Omental fat pad (tissue), 4 donors: ENCODE data around the gene NPPA. TPM values are rescaled to one million over a fixed set of nuclear protein-coding genes. Genes with fewer than 3 reads are reported as not detected.

ENCODE experiments used
- ATAC-seq: fragments of 150-250 bp; one replicate; pipeline ENCODE4 v1.9.1; 2016; ENCODE audit warnings: mild to moderate bottlenecking, moderate library complexity; ENCODE audit not compliant: low FRiP score
- DNase-seq: peaks from one replicate; pipeline ENCODE4 v3.0.0-alpha.2; 2019; ENCODE audit warnings: low spot score
- total RNA-seq, 4 donors: library from RNA; depleted of rRNA; stranded (reverse); fragments of >200 nt; gene quantifications; one replicate each; pipeline ENCODE4 v1.1.0, GENCODE V29; 2016
- TF ChIP-seq, protein P1 (sequence below), 3 donors: fragments of 450-650 bp; IDR thresholded peaks; one replicate each; pipeline ENCODE4 v1.5.1; 2016 to 2017; ENCODE audit warnings: antibody characterized with exemption in 3 of 3, mild to moderate bottlenecking in 3 of 3, moderate library complexity in 2 of 3

NPPA gene
- total RNA-seq, 4 donors from 2014 or later, result not detected

DNA sequence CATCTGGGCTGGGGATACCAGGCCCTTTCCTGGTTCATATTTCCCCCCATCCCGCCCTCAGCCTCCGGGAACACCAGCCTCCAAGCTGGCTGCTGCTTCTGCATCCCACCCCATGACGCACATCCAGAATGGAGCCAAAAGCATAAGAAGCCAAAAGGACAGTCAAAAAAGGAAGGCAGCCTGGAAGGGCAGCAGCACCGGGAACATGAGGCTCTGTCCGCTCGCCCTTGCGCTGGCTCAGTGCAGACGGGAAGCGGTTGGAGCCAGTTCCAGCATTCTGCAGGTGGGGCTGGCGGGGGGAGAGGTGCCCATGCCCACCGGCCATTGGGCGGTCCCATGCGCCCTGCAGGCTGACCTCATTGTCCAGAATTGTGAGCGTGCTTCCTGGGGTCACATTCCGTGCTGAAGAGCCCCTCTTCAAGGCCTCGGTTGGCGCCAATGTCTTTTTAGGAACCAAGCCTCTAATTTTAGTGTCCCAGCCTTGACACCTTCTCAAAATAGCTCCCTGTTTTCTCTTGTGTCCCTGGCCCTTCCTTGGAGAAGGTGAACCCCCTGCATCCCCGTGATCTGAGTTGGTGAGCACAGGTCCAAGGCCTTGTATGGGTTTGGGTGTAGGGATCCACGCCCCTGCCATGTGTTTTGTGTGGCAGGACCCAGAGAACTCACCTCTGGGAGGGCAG, 39.5 kb upstream of the NPPA start:
- ATAC-seq (no peak), DNase-seq (no peak)
- TF ChIP-seq, protein P1, sequence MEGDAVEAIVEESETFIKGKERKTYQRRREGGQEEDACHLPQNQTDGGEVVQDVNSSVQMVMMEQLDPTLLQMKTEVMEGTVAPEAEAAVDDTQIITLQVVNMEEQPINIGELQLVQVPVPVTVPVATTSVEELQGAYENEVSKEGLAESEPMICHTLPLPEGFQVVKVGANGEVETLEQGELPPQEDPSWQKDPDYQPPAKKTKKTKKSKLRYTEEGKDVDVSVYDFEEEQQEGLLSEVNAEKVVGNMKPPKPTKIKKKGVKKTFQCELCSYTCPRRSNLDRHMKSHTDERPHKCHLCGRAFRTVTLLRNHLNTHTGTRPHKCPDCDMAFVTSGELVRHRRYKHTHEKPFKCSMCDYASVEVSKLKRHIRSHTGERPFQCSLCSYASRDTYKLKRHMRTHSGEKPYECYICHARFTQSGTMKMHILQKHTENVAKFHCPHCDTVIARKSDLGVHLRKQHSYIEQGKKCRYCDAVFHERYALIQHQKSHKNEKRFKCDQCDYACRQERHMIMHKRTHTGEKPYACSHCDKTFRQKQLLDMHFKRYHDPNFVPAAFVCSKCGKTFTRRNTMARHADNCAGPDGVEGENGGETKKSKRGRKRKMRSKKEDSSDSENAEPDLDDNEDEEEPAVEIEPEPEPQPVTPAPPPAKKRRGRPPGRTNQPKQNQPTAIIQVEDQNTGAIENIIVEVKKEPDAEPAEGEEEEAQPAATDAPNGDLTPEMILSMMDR (IDR thresholded peaks at IDR 0.05), result no peak

DNA sequence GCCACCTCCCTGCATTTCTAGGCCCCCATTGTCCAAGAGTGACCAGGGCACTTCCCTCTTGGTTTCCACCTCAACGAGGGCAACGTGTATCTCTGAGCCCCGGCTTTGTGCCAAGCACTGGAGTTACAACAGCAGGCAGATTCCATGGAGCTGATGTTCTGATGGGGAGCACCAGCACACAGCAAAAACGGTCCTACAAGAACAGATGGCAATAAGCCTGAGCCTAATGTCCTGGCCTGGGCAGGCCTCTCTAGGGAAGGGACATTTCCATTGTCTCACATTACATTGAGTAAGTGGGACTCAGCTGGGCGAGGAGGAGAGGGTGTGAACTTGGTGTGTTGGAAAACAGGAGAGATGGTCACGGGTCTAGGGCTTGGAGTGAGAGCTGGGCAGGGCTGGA, 38.3 kb upstream of the NPPA start:
- DNase-seq, result no peak
- no peak for ATAC-seq
- TF ChIP-seq, protein P1 (IDR thresholded peaks at IDR 0.05), result no peak

DNA sequence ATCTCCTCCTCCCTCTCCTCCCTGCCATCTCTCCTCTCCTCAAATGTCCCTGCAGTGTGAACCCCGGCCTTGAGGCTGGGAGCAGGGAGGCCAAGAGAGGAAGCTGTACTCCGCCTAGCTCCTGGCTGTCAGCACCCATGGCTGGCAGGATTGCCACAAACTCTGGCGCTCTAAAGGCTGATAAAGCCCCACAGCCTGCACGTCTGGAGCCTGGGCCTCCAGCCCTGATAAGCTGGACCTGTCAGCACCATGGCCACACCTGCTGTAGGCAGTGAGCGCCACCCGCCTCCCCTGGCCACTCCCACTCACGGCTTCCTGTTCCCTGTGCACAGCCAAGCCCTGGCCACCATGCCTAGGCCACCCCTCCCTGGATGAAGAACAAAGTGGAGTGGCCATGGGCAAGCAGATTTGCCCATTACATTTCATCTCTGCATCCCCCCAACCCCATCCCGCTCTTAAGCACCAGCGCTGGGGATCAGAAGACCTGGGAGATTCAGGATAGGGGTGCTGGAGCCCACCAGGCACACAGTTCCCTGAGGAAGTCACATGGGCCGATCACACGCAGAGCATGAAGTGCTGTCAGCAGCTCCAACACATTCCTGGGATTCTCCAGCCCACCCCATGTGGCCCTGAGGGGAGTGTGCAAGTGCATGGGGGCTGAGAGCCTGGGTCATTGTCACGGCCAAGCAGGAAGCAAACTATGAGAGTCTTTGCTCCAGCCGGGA, 35.4 kb upstream of the NPPA start:
- no peak for ATAC-seq
- no peak for DNase-seq
- TF ChIP-seq, protein P1 (IDR thresholded peaks at IDR 0.05), result no peak

DNA sequence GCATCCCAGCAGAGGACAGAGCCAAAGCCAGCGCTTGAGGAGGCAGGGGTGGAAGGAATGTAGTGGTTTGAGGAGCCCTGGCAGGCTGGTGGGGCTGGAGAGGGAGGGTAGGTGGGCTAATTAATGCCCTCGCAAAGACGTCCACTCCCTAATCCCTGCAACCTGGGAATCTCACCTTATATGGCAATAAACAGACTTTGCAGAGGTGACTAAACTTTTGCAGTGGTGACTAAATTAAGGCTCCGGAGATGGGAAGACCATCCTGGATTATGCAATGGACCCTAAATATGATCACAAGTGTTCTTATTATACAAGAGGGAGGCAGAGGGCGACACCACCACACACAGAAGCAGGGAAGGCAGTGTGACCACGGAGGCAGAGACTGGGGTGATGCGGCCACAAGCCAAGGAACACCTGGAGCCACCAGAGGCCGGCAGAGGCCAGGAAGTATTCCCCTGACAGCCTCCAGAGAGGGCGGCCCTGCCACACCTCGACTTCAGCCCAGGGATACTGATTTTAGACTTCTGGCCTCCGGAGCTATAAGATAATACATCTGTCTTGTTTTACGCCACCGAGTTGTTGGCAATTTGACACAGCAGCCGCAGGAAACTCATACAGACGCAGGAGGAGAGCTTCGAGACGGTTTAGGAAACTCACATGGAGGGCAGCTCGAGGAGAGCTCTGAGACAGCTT, 34.3 kb upstream of the NPPA start:
- no peak for DNase-seq
- ATAC-seq, result no peak
- TF ChIP-seq, protein P1 (IDR thresholded peaks at IDR 0.05), result no peak

DNA sequence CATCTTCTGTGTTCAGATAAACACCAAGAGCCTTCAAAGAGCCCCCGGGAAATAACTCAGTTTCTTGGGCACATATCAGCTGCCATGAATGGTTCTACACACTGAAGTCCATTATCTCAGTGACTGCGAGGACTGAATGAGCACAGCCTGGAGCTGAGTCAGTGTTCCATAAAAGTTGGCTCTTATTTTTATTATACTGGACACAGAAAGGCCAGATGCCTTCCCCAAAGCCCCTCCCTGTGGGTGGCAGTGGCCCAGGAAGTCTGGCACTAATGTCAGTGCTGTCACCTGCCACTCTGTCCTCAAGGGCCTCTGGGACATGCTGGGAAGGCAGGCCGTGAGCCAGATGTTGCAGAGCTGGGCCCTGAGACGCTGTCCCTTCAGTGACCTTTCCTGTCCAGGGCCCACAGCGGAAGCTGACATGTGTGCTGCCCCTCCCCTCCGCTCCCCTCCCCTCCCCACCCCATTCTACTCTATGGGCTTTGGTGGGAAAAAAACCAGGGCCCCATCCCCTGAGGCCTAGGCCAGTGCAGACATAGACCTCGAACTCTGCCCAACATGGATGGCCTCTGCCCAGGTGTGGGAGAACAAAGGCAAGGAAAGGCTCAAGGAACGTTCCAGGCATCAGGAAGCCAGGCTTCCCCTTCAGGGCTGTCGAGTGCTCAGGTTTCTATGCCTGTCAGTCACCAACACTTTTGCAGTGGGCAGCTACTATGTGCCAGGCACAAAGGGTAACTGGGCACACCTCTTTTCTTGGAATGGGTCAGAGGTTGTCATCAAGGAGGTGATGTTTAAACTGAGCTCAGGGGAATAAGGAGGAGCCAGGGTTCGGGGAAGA, 33.5 kb upstream of the NPPA start:
- ATAC-seq (no peak), DNase-seq (no peak)
- TF ChIP-seq, protein P1 (IDR thresholded peaks at IDR 0.05), result no peak

DNA sequence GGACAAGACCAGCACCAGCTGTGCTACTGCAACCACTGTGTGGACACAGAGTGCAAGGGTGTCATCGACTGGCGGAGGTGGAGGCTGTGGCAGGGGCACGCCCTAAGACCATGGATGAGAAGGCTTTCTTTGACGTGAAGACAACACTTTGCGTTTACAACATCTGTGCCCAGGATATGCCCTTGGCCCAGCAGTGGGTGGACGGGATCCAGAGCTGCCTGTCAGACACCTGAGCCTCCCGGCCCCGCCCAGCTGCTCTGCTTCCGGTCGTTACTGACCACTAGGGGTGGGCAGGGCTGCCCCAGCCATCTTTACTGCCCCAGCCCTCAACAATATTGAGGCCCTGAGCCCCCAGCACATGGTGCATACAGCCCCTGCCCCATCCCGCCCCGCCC, 32.6 kb upstream of the NPPA start:
- ATAC-seq, result no peak
- no peak for DNase-seq
- TF ChIP-seq, protein P1 (IDR thresholded peaks at IDR 0.05), result no peak
